Adrenal gland (tissue), 12 donors: ENCODE measurements around the gene SOBP. TPM values are rescaled to one million over a fixed set of nuclear protein-coding genes. Genes with fewer than 3 reads are reported as not detected.

Experiments used
- DNase-seq, 7 donors: peaks; one replicate each; pipeline ENCODE4 v3.0.0-alpha.2; 2019 to 2020
- H3K27ac ChIP-seq, 5 donors: fragments of 200-600 bp; sonication (generic) in 4 of 5; 1 replicate in 3 of 5; 2 replicates in 2 of 5; pipeline versions ENCODE4 v1.5.1 to v1.8.0; 2016 to 2020; ENCODE audit warnings: mild to moderate bottlenecking in 1 of 5
- H3K27me3 ChIP-seq: fragments of 200-600 bp; 2 replicates; pipeline ENCODE4 v1.8.0; 2021
- H3K36me3 ChIP-seq, 2 donors: fragments of 200-600 bp; replicated peaks in 1 of 2; 1 replicate in 1 of 2; 2 replicates in 1 of 2; pipeline versions ENCODE4 v1.5.1 to v1.8.0; 2018 to 2022
- H3K4me1 ChIP-seq, 2 donors: fragments of 200-600 bp; replicated peaks in 1 of 2; 1 replicate in 1 of 2; 2 replicates in 1 of 2; pipeline versions ENCODE4 v1.5.1 to v1.8.0; 2018 to 2021
- H3K4me3 ChIP-seq, 4 donors: fragments of 200-600 bp; sonication (generic) in 3 of 4; one replicate each; pipeline ENCODE4 v1.5.1; 2016 to 2018
- H3K9me3 ChIP-seq, 3 donors: fragments of 200-600 bp; sonication (generic) in 1 of 3; replicated peaks in 1 of 3; 1 replicate in 2 of 3; 2 replicates in 1 of 3; pipeline versions ENCODE4 v1.5.1 to v1.8.0; 2016 to 2021
- CTCF ChIP-seq, 6 experiments: fragments of 450-650 bp in 4 of 6; fragments of 200-600 bp in 2 of 6; sonication (generic) in 1 of 6; IDR thresholded peaks; 1 replicate in 5 of 6; 2 replicates in 1 of 6; pipeline versions ENCODE4 v1.5.1 to v1.8.0; 2016 to 2021; ENCODE audit warnings: antibody characterized with exemption in 6 of 6, mild to moderate bottlenecking in 2 of 6, moderate library complexity in 1 of 6
- POLR2A ChIP-seq, 2 donors: fragments of 450-650 bp; IDR thresholded peaks; one replicate each; pipeline ENCODE4 v1.6.1; 2017; ENCODE audit warnings: antibody characterized with exemption in 2 of 2, mild to moderate bottlenecking in 2 of 2, moderate library complexity in 1 of 2
- WGBS, 4 donors: extraction: QIAGEN DNeasy Blood & Tissue Kit in 2 of 4; methylation state at CpG; one replicate each; pipeline versions ENCODE4 v1.1.5 to v1.1.7; 2013 to 2017; 5-methylcytosine and 5-hydroxymethylcytosine counted together
- intact Hi-C, 2 donors: fragments of 100-400 bp; cut with DNase I; formaldehyde crosslinking; loops; one replicate each; pipeline versions ENCODE4 v1.14.1 to v1.15.0; 2022 to 2023
- polyA plus RNA-seq, 3 donors: library from polyadenylated mRNA; stranded (reverse); fragments of 200-250 nt in 2 of 3; fragments of 350-450 nt in 1 of 3; fragmentation: Illumina TruSeq in 1 of 3; extraction: RNeasy Lipid Tissue Mini Kit (QIAGEN cat#74804) in 1 of 3; gene quantifications; one replicate each; pipeline ENCODE4 v1.2.3, GENCODE V29; 2013 to 2014
- total RNA-seq, 9 donors: library from RNA; depleted of rRNA in 4 of 9; stranded (reverse); fragments of >200 nt in 4 of 9; fragments of 120-200 nt in 1 of 9; fragmentation: NEBNext Ultra II Directional in 1 of 9; extraction: Animal tissue kit (Norgen Biotek cat#: 25700) in 1 of 9; gene quantifications; one replicate each; pipeline versions ENCODE4 v1.1.0 to v1.2.4, GENCODE V29; 2013 to 2023
- donor health status: healthy with polysubstance abuse.
- donor health status: Bipolar disorder and iron deficiency.
- donor health status: DM: yes; HTN: yes; CAD: no.
- donor health status: DM: no; HTN: no; CAD: no.
- donor health status: DM: no; HTN: no; CAD: no.
- donor health status: DM: yes; HTN: yes; CAD: no.

SOBP gene
- total and polyA plus RNA-seq, 12 donors = 5.6 to 25.6 (median 12.5) TPM

- intact Hi-C loops = no loop called here
Observed at GRCh38 chr6:107591346-107591745, 101.4 kb downstream of the SOBP start.

GRCh38 chr6:107592806-107593205, 102.9 kb downstream of the SOBP start:
- TF ChIP-seq POLR2A (IDR thresholded peaks at IDR 0.05) = no peak
- TF ChIP-seq CTCF (IDR thresholded peaks at IDR 0.05) = no peak
- intact Hi-C loops = no loop called here
- Histone ChIP-seq H3K27me3 (no peaks in the 10 kb centered on the region), H3K9me3 (no peaks in the 10 kb centered on the region), H3K4me3 (no peak overlapping the region), H3K4me1 (no peaks in the 10 kb centered on the region), H3K36me3 (no peaks in the 10 kb centered on the region), H3K27ac (no peak overlapping the region)
- WGBS, 4 donors = 92 to 97% (median 94%) methylated on average over 2 of the region's 2 CpGs
- no peak for DNase-seq

More at GRCh38 chr6:107591346-107591745, 101.4 kb downstream of the SOBP start:
- WGBS, 4 donors = 88 to 100% (median 96%) methylated on average over 1 of the region's 1 CpG
- H3K27ac ChIP-seq = no peak overlapping the region
- no peak for TF ChIP-seq CTCF (IDR thresholded peaks at IDR 0.05)
- TF ChIP-seq POLR2A (IDR thresholded peaks at IDR 0.05) = no peak
- H3K4me1 ChIP-seq = no peaks in the 10 kb centered on the region
- H3K4me3 ChIP-seq = no peak overlapping the region
- no peaks in the 10 kb centered on the region for H3K36me3 ChIP-seq
- no peaks in the 10 kb centered on the region for H3K9me3 ChIP-seq
- H3K27me3 ChIP-seq = no peaks in the 10 kb centered on the region
- DNase-seq = no peak

GRCh38 chr6:107594736-107595135, 104.8 kb downstream of the SOBP start:
- Histone ChIP-seq H3K9me3 (no peaks in the 10 kb centered on the region), H3K4me3 (no peak overlapping the region), H3K36me3 (no peaks in the 10 kb centered on the region), H3K27ac (no peak overlapping the region), H3K4me1 (peaks cover 0 to 3% of the 10 kb centered on the region in 2 donors), H3K27me3 (no peaks in the 10 kb centered on the region)
- TF ChIP-seq CTCF (IDR thresholded peaks at IDR 0.05) = no peak
- no peak for TF ChIP-seq POLR2A (IDR thresholded peaks at IDR 0.05)
- 86 to 100% (median 92%) methylated on average over 2 of the region's 2 CpGs for WGBS, 4 donors
- DNase-seq = no peak
- intact Hi-C loops = no loop called here

GRCh38 chr6:107598091-107598490, 108.2 kb downstream of the SOBP start:
- no peak for DNase-seq
- WGBS, 4 donors = 95 to 98% (median 96%) methylated on average over 6 of the region's 6 CpGs
- no peaks in the 10 kb centered on the region for H3K27me3 ChIP-seq
- no peak overlapping the region for H3K27ac ChIP-seq
- H3K4me3 ChIP-seq = no peak overlapping the region
- TF ChIP-seq CTCF (IDR thresholded peaks at IDR 0.05) (no peak), POLR2A (IDR thresholded peaks at IDR 0.05) (no peak)
- intact Hi-C loops = no loop called here
- no peaks in the 10 kb centered on the region for H3K9me3 ChIP-seq
- H3K4me1 ChIP-seq = peaks cover 7 to 19% of the 10 kb centered on the region in 2 donors
- no peaks in the 10 kb centered on the region for H3K36me3 ChIP-seq
